HL-60 (cell line): ENCODE data around the gene KLHDC8A.

Experiments used
- GABPA ChIP-seq: IDR thresholded peaks from 2 replicates; pipeline ENCODE4 v1.6.1; 2012; ENCODE audit warnings: low read depth
- POLR2AphosphoS5 ChIP-seq: IDR thresholded peaks from 2 replicates; pipeline ENCODE4 v1.6.1; 2012; ENCODE audit warnings: low read depth
- REST ChIP-seq: IDR thresholded peaks from 2 replicates; pipeline ENCODE4 v1.6.1; 2012; ENCODE audit warnings: low read depth; ENCODE audit not compliant: insufficient replicate concordance
- SPI1 ChIP-seq: IDR thresholded peaks from 2 replicates; pipeline ENCODE4 v1.6.1; 2012; ENCODE audit warnings: low read depth, mild to moderate bottlenecking, borderline replicate concordance
- TF ChIP-seq, protein P1 (sequence below): IDR thresholded peaks from one replicate; pipeline ENCODE4 v1.5.1; 2011; ENCODE audit warnings: low read length, control low read depth, inconsistent platforms; ENCODE audit not compliant: insufficient read depth

DNA sequence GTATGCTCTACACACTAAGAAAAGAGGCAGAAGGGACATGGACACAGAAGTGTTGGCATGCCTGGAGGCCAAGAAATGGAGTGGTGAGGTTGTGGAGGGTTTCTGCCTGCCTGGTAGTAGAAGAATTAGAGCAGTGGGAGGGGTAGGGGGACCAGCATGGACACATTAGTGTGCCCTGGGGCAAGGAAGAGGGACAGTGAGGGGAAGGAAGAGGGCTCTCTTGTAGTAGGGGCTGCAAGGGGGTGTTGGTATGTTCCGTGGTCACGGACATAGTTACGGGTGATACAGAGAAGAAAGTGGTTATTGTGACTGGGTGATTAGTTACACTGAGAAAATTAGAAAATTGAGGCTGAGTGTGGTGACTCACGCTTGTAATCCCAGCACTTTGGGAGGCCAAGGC is 41.9 kb upstream of the KLHDC8A start:
- TF ChIP-seq, protein P1, sequence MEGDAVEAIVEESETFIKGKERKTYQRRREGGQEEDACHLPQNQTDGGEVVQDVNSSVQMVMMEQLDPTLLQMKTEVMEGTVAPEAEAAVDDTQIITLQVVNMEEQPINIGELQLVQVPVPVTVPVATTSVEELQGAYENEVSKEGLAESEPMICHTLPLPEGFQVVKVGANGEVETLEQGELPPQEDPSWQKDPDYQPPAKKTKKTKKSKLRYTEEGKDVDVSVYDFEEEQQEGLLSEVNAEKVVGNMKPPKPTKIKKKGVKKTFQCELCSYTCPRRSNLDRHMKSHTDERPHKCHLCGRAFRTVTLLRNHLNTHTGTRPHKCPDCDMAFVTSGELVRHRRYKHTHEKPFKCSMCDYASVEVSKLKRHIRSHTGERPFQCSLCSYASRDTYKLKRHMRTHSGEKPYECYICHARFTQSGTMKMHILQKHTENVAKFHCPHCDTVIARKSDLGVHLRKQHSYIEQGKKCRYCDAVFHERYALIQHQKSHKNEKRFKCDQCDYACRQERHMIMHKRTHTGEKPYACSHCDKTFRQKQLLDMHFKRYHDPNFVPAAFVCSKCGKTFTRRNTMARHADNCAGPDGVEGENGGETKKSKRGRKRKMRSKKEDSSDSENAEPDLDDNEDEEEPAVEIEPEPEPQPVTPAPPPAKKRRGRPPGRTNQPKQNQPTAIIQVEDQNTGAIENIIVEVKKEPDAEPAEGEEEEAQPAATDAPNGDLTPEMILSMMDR = no peak
- TF ChIP-seq SPI1 = no peak
- TF ChIP-seq REST = no peak
- no peak for TF ChIP-seq GABPA
- no peak for TF ChIP-seq POLR2AphosphoS5
